Left renal cortex interstitium (tissue), 4 donors: ENCODE data around the gene GPR148. TPM values are rescaled to one million over a fixed set of nuclear protein-coding genes. Genes with fewer than 3 reads are reported as not detected.

Source experiments
- DNase-seq, 4 donors: peaks; one replicate each; pipeline ENCODE4 v3.0.0-alpha.2; 2013; ENCODE audit warnings: low read depth in 4 of 4, low spot score in 2 of 4, missing footprints in 1 of 4
- polyA plus RNA-seq, 4 donors: library from polyadenylated mRNA; unstranded; fragments of 120-200 nt; gene quantifications; one replicate each; pipeline ENCODE4 v1.2.1, GENCODE V29; 2013; ENCODE audit not compliant: insufficient read length in 4 of 4

The GPR148 gene
- polyA plus RNA-seq, 4 donors, result not detected

DNA sequence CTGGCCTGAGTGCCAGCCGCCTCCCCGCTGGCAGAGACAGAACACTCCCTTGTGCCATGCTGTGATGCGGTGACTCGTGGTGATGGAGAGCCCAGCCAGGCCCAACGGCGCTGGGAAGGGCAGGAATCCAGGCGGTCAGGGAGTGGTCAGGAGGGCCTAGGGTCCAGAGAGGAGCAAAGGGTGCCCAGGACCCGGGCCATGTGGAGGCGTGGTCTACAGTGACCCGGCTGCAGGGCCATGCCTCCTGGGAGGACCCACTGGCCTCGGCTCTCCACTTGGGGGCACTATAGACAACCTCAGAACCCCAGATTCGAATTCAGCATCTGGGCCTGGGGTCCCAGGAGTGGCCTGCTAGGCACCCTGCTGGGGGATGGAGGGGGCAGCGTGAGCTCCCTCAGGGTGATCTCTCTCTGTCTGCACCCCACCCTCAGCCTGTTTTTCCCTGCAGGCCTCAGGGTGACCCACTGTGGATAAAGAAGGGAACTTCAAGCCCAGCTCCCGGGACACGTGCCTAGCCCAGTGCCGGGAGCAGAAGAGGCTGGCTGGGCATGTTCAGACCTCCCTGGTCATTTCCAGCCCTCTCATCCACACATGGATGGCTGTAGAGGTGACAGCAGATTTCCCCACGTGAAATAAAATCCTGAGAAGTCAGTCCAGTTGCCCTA, 39.5 kb downstream of the GPR148 start:
- DNase-seq, result no peak

DNA sequence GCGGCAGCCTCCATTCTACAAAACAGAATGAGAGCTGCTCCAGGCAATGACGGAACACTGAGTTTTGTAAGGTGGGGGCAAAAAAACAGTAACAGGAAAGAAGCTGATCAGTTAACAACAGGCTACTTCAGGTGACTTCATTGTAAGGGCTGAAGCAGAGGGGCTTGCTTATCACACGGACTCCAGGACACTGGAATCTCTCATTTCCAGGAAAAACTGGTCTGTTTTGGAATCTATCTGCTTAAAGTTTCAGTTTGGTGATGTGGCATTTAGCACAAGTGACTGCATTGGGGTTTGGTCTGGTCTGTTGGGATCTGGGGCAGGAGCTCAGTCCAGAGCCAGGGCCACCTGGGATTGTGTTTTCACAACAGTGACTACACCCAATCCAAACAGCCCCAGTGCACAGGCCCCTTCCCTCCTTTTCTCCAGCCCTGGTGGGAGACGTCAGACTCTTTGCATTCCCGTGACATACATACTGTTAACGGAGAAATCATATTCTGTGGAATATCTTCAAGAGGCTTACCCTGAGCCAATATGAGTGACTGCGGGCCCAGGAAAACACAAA, 40.6 kb downstream of the GPR148 start:
- DNase-seq, result no peak

DNA sequence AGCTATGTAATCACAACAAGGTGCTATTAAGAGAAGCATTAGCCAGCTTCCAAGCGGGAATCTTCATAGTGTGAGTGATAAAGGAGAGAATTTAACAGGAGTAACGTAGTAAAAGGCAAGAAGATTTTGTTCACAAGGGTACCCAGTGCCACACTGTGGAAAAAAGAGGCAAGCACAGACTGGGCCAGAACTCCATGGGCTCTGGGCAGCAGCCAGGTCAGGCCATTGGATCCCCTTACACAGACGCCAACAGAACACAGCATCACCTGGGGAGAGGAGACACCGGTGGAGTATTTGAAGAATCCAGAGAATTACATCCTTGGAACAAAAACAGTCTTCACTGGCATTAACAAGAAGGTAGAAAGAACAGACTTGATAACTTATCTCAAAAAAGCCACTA, 47.7 kb downstream of the GPR148 start:
- DNase-seq, result no peak

GRCh38 chr2:130778781-130779180, 49.9 kb downstream of the GPR148 start:
- no peak for DNase-seq

Other genes with a start within 250 kb of the GPR148 start
- under 1 TPM; 0.08 to 0.17 (median 0.12) TPM for gene POTEI, start 219.7 kb upstream of the GPR148 start, polyA plus RNA-seq
- not detected for gene CFC1B, start 207.8 kb upstream of the GPR148 start, polyA plus RNA-seq
- gene CFC1, start 129.5 kb upstream of the GPR148 start, polyA plus RNA-seq, result not detected
- gene POTEJ, start 117.6 kb upstream of the GPR148 start, polyA plus RNA-seq, result under 1 TPM in 2 of 4 donors, not detected in 2; 0.06 to 0.08 TPM
- gene AMER3, start 26.5 kb downstream of the GPR148 start, polyA plus RNA-seq, result under 1 TPM; 0.03 to 0.07 (median 0.03) TPM
- 1 to 10 TPM; 5.6 to 9.0 (median 7.9) TPM for gene ARHGEF4, start 107.8 kb downstream of the GPR148 start, polyA plus RNA-seq